ENCODE data around the gene TSPAN31.

TSPAN31 gene

GRCh38 chr12:57735952-57736740, 8.7 kb upstream of the TSPAN31 start (continued):
- TF ChIP-seq OSR1 (CRISPR knock-in tag; IDR thresholded peaks at IDR 0.05): no peak

GRCh38 chr12:57736741-57737466, 7.9 kb upstream of the TSPAN31 start:
- no peak for ATAC-seq
- no peak for TF ChIP-seq GLIS3 (CRISPR knock-in tag; IDR thresholded peaks at IDR 0.05)
- no peak for TF ChIP-seq POU6F1 (CRISPR knock-in tag; IDR thresholded peaks at IDR 0.05; ENCODE audit: borderline replicate concordance, low read depth)
- no peak for TF ChIP-seq ZNF8 (CRISPR knock-in tag; IDR thresholded peaks at IDR 0.05)
- no peak for TF ChIP-seq PPARA (CRISPR knock-in tag; IDR thresholded peaks at IDR 0.05; ENCODE audit: borderline replicate concordance)
- no peak for TF ChIP-seq RARB (CRISPR knock-in tag; IDR thresholded peaks at IDR 0.05)
- TF ChIP-seq ZNF565 (CRISPR knock-in tag; conservative IDR thresholded peaks at IDR 0.05; ENCODE audit: low read depth): no peak
- TF ChIP-seq CSDC2 (CRISPR knock-in tag; IDR thresholded peaks at IDR 0.05): no peak
- no peak for TF ChIP-seq ZNF70 (CRISPR knock-in tag; IDR thresholded peaks at IDR 0.05)

GRCh38 chr12:57737467-57738460, 7.1 kb upstream of the TSPAN31 start:
- TF ChIP-seq ARNTL (CRISPR knock-in tag; IDR thresholded peaks at IDR 0.05; ENCODE audit: borderline replicate concordance, low read depth): no peak
- TF ChIP-seq CREB5 (CRISPR knock-in tag; IDR thresholded peaks at IDR 0.05; ENCODE audit: low read depth): no peak
- no peak for TF ChIP-seq PATZ1 (CRISPR knock-in tag; IDR thresholded peaks at IDR 0.05; ENCODE audit: borderline replicate concordance)
- TF ChIP-seq BACH2 (CRISPR knock-in tag; IDR thresholded peaks at IDR 0.05; ENCODE audit: borderline replicate concordance): no peak
- no peak for TF ChIP-seq ZNF70 (CRISPR knock-in tag; IDR thresholded peaks at IDR 0.05)
- no peak for TF ChIP-seq PPARA (CRISPR knock-in tag; IDR thresholded peaks at IDR 0.05; ENCODE audit: borderline replicate concordance)
- TF ChIP-seq ZNF565 (CRISPR knock-in tag; conservative IDR thresholded peaks at IDR 0.05; ENCODE audit: low read depth): no peak
- no peak for TF ChIP-seq CSDC2 (CRISPR knock-in tag; IDR thresholded peaks at IDR 0.05)
- TF ChIP-seq TOX (CRISPR knock-in tag; IDR thresholded peaks at IDR 0.05; ENCODE audit: borderline replicate concordance): no peak
- no peak for TF ChIP-seq ISL1 (CRISPR knock-in tag; IDR thresholded peaks at IDR 0.05)
- TF ChIP-seq ZC3H10 (CRISPR knock-in tag; IDR thresholded peaks at IDR 0.05): no peak
- ATAC-seq: peak; percentile 43

GRCh38 chr12:57738661-57739237, 6.1 kb upstream of the TSPAN31 start, which contains the start of gene AGAP2:
Gene AGAP2, minus strand, starts transcription at chr12:57738742. Its CDS starts 496 bp downstream, at chr12:57738246.
- TF ChIP-seq PATZ1 (CRISPR knock-in tag; IDR thresholded peaks at IDR 0.05; ENCODE audit: borderline replicate concordance) (peak; percentile 80; the same call in 1 of the 2 replicates), TSHZ2 (CRISPR knock-in tag; IDR thresholded peaks at IDR 0.05) (no peak), OSR1 (CRISPR knock-in tag; IDR thresholded peaks at IDR 0.05) (no peak), SNAI2 (CRISPR knock-in tag; IDR thresholded peaks at IDR 0.05) (no peak), TOX (CRISPR knock-in tag; IDR thresholded peaks at IDR 0.05; ENCODE audit: borderline replicate concordance) (no peak), ISL1 (CRISPR knock-in tag; IDR thresholded peaks at IDR 0.05) (no peak), ARNTL (CRISPR knock-in tag; IDR thresholded peaks at IDR 0.05; ENCODE audit: borderline replicate concordance, low read depth) (no peak), GLIS3 (CRISPR knock-in tag; IDR thresholded peaks at IDR 0.05) (no peak), ZNF565 (CRISPR knock-in tag; conservative IDR thresholded peaks at IDR 0.05; ENCODE audit: low read depth) (no peak)
- ATAC-seq: peak; percentile 34

Measured in SK-N-SH treated with all-trans-retinoic acid at 6 μM for 48 hours (cell line).